HAP-1 (cell line): ENCODE measurements around the gene SH3TC1.
A peak's percentile ranks its signal among the peaks of the same experiment; 100 is the strongest.

ENCODE experiments used
- DNase-seq, 2 experiments: peaks; one replicate each; pipeline ENCODE4 v3.0.0-alpha.2; 2016 to 2020; ENCODE audit warnings: low spot score in 2 of 2
- H3K27me3 ChIP-seq: fragments of 250-450 bp; sonication (Bioruptor Pico); 2 replicates; pipeline ENCODE4 v1.5.1; 2020; ENCODE audit warnings: low read depth, mild to moderate bottlenecking, moderate library complexity
- H3K36me3 ChIP-seq: fragments of 250-450 bp; sonication (Bioruptor Pico); replicated peaks from 2 replicates; pipeline ENCODE4 v1.5.1; 2020; ENCODE audit warnings: mild to moderate bottlenecking
- H3K4me1 ChIP-seq: fragments of 250-450 bp; sonication (Bioruptor Pico); 2 replicates; pipeline ENCODE4 v1.5.1; 2020; ENCODE audit warnings: mild to moderate bottlenecking
- H3K4me3 ChIP-seq: fragments of 250-450 bp; sonication (Bioruptor Pico); 2 replicates; pipeline ENCODE4 v1.5.1; 2020; ENCODE audit warnings: mild to moderate bottlenecking, moderate library complexity
- H3K9me3 ChIP-seq: fragments of 250-450 bp; sonication (Bioruptor Pico); 2 replicates; pipeline ENCODE4 v1.5.1; 2020; ENCODE audit warnings: mild to moderate bottlenecking, moderate library complexity
- in situ Hi-C: fragments of 300-500 bp; cut with MboI; formaldehyde crosslinking; loops from 3 replicates; pipeline ENCODE4 v1.14.3; 2020; ENCODE audit warnings: low sequenced_read_pairs, inconsistent platforms, mixed read lengths

The SH3TC1 gene

DNA sequence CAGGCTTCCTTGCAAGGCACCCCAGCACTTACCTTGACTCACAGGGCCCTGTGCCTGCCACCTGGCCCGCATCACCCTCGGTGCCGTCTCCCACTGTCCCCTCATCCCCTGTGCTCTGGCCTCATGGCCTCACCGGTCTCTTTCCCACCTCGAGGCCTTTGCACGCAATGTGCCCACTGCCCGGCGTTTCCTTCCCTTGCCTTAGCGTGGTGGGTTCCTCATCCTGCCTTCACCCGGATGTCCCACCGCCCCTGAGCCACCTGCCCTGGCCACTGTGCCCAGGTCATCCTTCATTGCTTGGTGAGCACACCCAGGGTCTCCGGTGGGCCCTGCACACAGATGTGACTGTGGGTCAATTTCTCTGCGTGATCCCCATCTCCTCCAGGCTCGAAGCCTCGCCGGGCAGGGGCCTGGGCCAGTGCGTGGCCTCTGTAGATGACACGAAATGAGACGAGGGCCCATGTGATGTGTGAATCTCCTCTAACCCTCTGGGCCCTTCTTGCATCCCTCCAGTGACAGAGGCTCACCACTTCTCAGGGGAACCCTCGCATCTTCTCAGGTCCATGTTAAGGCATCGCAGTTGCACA, 75.1 kb downstream of the SH3TC1 start:
- in situ Hi-C loops = no loop called here
- H3K27me3 ChIP-seq = no peaks in the 10 kb centered on the region
- no peak for DNase-seq
- no peak overlapping the region for H3K4me3 ChIP-seq
- peaks cover 5% of the 10 kb centered on the region for H3K4me1 ChIP-seq
- no peaks in the 10 kb centered on the region for H3K36me3 ChIP-seq
- no peaks in the 10 kb centered on the region for H3K9me3 ChIP-seq

DNA sequence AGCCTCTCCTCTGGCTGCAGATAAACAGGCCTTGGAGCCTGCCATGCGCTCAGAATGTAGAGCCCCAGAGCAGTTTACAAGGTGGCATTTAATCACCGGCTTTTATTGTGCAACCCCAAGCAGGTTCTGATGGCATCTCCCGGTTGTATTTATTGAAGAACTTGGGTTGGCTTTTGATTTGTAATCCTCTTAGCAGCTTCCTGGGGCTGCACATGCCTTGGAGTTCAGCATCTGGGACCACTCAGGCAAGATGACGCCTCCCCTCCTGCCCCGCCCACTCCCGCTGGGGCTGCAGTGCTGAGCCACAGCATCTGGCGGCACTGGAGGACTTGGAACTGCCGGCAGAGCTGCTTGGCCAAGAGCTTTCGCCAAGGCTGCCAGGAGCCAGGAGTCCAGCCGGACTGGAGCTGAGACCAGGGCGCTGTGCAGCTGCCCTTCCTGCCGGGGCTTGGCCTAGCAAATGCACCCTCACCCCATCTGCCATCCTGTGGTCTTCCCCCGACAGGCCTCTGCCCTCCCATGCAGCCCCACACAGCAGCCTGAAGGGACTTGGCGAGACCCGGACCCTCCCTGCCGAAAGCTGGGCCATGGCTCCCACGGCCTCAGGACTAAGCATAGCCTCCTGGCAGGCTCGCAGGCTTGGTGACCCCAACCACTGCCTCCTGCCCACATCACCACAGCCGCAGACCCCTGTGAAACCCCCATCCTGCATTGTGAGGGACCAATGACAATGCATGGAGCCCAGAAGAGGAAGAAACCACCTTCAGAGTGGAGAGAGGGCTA, 75.9 kb downstream of the SH3TC1 start:
- no peaks in the 10 kb centered on the region for H3K36me3 ChIP-seq
- peak in 1 of 2 experiments; percentile 62 for DNase-seq
- in situ Hi-C loops = no loop called here
- no peaks in the 10 kb centered on the region for H3K9me3 ChIP-seq
- no peaks in the 10 kb centered on the region for H3K27me3 ChIP-seq
- 0 out of 2 replicates have a peak, but pooled peaks cover 3% of the 10 kb centered on the region for H3K4me1 ChIP-seq
- H3K4me3 ChIP-seq = no peak overlapping the region

DNA sequence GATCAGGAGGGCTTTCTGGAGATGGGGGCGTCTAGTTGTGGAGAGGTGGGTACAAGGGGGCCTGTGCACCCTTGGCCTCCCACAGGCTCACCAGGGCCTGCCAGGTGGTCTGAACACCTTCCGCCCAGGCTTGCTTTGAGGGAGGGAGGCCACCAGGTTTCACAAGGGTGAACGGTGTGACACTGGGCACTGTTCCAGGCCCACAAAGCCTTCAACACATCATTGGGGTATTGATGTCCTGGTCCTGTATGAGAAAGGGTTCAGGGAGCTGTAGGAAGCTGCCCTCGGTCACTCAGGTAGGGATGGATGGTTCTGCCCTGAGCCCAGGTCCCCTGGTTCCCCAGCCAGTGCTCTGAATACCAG, 76.4 kb downstream of the SH3TC1 start:
- in situ Hi-C loops = no loop called here
- no peaks in the 10 kb centered on the region for H3K9me3 ChIP-seq
- DNase-seq = no peak
- H3K4me1 ChIP-seq = no peaks in the 10 kb centered on the region
- no peaks in the 10 kb centered on the region for H3K27me3 ChIP-seq
- no peak overlapping the region for H3K4me3 ChIP-seq
- no peaks in the 10 kb centered on the region for H3K36me3 ChIP-seq

DNA sequence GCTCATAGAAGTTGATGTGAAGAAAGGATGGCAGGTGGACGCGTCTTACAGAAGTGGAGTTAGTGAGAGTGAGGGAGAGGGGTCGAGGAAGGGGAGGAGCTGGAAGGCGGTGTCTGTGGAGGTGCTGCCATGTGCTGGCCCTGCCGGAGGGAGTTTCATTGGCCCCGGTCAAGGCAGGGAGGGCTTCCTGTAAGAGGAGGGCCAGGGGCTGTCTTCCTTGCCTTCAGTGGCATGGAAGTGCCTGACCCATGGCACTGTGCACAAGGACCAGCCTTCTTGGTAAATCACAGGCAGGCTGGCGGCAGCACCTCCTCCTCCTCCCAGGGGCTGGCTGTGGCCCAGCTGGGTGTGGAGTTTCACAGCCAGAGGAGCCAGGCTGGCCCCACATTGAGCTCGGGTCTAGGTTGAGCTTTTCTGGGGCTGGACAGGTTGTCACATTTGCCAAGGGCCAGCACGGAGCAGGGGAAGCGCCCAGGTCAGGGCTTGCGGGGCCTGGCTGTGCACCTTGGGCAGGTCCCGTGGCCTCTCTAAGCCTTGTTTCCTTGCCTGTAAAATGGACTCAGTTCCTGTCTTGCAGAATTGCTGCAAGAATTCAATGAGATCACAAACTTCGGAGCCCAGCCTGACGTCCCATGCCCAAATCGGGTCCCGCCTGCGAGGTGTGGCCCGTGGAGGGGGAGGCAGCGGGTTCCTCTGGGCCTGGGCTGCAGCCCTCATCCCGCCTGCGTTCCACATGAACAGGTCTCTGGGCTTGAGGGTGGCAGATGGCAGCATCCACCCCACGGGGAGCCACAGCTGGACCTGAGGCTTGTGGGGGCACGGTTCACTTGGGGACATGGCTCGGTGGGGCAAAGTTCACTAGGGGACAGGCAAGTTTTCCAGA, 77.5 kb downstream of the SH3TC1 start:
- Histone ChIP-seq H3K36me3 (no peaks in the 10 kb centered on the region), H3K27me3 (no peaks in the 10 kb centered on the region), H3K4me1 (no peaks in the 10 kb centered on the region), H3K9me3 (no peaks in the 10 kb centered on the region), H3K4me3 (no peak overlapping the region)
- in situ Hi-C loops = no loop called here
- no peak for DNase-seq

DNA sequence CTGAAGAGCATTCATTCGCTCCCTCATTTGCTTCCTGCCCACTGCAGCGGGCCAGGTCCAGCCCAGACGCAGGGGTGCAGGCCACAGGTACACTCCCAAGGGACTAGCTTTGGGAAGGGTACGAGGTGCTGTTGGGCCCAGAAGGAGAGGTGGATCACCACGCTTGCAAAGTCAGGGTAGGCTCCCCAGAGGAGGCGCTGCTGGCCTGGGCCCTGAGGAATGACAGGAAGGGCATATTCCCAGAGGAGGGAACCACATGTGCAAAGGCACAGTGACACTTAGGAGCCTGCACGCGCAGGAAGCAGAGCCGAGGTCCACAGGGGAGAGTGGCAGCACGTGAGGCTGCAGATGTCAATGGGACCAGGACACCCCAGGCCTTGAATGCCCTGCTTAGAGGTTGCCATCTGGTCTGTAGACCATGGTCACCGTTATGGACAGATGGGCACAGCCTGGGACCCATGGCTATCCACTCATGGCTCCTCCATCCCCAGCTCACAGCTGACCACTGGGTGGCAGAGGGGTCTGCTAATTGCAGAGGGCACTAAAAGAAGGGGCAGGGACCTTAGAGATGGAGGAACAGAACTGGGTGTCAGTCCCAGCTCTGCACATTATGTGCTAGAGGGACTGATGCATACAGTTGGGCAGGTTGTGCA, 78.4 kb downstream of the SH3TC1 start:
- DNase-seq = no peak
- H3K27me3 ChIP-seq = no peaks in the 10 kb centered on the region
- in situ Hi-C loops = no loop called here
- no peaks in the 10 kb centered on the region for H3K4me1 ChIP-seq
- no peaks in the 10 kb centered on the region for H3K9me3 ChIP-seq
- no peak overlapping the region for H3K4me3 ChIP-seq
- no peaks in the 10 kb centered on the region for H3K36me3 ChIP-seq

DNA sequence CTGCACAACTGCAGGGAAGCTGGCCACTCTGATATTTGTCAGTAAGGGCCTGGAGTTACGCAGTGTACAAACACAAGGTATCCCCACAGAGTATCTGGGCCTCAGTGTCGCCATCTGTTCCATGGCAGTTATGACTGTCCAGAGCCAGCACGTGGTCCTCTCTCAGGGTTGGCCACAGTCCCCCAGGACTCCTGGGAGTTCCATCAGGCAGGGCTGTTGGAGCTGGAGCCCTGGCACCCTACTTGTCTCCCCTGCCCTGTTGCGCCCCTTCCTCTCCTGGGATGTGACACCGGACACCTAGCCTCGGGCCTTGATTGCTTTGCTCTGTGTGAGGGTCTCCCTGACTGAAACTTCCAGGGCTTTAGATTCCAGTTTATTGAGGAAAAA, 78.9 kb downstream of the SH3TC1 start:
- no peak for DNase-seq
- no peak overlapping the region for H3K4me3 ChIP-seq
- in situ Hi-C loops = no loop called here

DNA sequence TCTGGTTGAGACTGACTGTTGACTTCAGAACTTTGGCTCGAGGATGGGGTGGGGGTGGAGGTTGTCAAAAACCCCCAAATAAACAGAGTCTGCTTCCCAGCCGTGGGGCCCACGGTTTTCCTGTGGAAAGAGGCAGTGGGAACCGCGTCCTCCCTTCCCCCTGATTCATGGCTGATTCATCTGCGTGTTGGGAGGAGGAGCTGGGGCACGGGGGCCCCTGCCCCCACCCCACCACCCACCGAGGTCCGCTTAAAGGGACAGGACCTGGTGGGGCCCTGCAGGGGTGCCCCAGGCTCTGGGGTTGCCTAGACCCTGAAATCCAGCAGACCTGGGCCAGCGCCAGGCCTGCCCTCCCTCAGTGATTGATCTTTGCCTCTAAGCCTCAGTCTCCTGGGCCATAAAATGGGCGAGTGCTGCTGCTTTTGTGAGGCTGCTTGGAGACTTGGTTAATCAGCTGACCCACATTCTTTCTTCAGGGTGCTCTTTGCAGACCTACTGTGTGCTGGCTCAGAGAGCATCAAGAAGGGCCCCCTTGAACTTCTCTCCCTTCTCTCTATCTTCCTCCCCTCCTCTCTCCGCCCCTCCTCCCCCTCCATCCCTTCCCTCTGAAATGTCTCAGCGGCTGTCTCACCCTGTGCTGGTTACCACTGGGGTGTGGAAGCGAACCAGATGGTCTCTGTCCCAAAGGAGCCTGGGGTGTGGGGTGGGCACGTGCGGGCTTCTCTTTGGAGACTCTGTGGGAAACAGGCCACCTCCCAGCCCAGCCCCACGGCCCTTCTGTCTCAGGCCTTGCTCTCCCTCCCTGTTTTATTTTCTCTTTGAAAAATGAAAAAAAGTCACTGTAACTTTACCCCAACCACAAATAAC, 79.6 kb downstream of the SH3TC1 start:
- H3K36me3 ChIP-seq = no peaks in the 10 kb centered on the region
- no peak for DNase-seq
- in situ Hi-C loops = no loop called here

More for the DNA sequence above, 78.9 kb downstream of the SH3TC1 start:
- Histone ChIP-seq H3K4me1 (no peaks in the 10 kb centered on the region), H3K36me3 (no peaks in the 10 kb centered on the region), H3K27me3 (no peaks in the 10 kb centered on the region), H3K9me3 (no peaks in the 10 kb centered on the region)

DNA sequence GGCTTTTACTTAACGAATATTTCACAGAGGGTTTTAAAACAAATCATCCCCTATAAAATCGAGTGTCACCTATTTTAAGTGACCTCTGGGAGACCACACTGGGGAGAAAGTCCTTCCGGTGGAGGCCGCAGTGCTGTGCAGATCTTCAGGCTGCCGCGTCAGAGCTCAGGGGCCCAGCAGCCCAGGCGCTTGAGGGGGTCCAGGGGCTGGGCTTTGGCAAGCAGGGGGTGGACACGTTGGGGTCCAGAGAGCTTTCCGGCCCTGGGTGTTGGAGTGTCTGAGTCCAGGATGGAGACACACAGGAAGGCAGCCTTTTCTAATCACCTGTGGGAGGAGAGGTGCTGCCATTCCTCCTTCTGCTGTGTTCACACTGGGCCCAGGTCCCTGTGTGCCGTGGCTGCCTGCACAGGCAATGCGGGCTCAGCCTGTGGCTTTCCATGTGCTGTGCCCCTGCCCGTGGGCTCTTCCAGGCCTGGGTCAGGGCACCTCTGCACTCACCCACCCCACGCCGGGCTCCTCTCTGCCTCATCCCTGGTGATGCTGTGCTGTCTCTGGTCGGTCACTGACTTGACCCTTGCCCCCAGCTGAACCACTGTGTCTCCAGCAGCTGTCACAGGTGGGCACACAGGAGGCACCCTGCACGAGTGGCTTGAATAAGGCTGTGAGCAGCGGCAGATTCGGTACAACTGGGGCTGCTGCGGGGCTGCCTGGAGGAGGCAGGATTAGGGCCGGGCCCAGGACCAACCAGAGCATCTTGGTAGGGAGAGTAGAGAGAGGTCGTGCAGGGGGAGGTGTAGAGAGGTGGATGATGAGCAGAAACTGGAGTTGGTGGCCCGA, 80.4 kb downstream of the SH3TC1 start:
- no peak for DNase-seq
- in situ Hi-C loops = no loop called here
- no peaks in the 10 kb centered on the region for H3K36me3 ChIP-seq
- H3K4me1 ChIP-seq = no peaks in the 10 kb centered on the region
- no peak overlapping the region for H3K4me3 ChIP-seq
- no peaks in the 10 kb centered on the region for H3K27me3 ChIP-seq
- H3K9me3 ChIP-seq = no peaks in the 10 kb centered on the region

More for the DNA sequence above, 79.6 kb downstream of the SH3TC1 start:
- no peaks in the 10 kb centered on the region for H3K27me3 ChIP-seq
- H3K9me3 ChIP-seq = no peaks in the 10 kb centered on the region
- no peak overlapping the region for H3K4me3 ChIP-seq
- no peaks in the 10 kb centered on the region for H3K4me1 ChIP-seq

DNA sequence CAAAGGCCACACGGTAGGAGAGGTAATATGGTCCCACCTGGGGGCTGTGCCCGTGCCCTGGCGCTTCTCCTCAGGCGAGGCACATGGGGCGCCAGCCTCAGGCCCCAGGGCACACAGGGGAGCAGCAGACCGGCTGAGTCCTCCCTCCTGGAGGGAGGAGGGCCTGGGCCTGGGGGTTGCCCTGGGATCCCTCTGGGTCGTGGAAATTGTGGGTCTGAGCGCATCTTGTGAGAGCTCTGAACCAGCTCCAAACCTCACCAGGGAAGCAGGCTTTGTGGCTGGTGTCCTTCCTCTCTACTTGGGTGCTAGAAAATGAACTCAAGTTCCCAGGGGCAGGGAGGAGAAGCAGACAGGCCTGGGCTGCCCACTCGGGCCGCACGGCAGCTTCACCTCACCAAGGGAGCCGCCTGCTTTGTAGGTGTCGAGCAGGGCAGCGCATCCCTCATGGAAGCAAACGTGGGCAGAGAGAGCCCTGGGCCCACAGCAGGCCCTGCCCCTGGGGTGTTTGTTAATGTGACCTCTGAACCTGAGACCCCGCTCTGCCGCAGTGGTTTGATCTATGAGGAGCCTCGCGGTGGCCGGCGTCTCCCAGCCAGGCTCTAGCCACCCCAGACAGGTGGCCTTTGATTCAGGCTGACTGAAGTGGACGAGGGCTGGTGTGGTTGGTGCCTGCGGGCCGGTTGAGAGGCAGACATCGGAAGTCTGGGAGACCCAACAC, 81.2 kb downstream of the SH3TC1 start:
- in situ Hi-C loops = no loop called here
- Histone ChIP-seq H3K9me3 (no peaks in the 10 kb centered on the region), H3K27me3 (no peaks in the 10 kb centered on the region), H3K36me3 (no peaks in the 10 kb centered on the region), H3K4me3 (no peak overlapping the region), H3K4me1 (no peaks in the 10 kb centered on the region)
- DNase-seq = no peak

DNA sequence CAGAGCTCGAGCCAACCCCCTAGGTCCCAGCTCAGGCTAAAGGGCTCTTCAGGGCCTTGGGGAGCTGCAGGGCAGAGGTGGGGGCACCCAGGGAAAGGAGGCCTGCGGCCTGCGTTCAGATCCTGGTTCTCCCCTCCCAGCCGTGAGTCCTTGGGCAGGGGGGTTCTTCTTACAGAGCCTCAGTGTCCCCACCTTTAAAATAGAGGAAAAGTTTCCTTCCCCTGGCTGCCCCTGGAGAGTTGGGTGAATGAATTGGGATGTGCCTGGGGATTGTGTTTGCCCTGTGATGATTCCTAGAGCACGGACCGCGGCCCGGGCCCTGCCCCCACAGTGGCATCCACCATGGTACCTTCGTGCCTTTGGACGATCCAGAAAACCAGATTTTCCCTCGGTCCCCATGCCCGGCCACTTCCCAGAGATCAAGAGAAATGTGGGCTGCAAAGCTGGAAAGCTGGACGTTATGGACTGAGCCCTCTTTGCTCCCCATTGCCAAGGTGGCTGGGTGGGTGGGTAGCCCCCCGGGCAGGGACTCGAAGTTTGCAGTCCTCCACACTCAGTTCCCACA, 81.9 kb downstream of the SH3TC1 start:
- in situ Hi-C loops = no loop called here

DNA sequence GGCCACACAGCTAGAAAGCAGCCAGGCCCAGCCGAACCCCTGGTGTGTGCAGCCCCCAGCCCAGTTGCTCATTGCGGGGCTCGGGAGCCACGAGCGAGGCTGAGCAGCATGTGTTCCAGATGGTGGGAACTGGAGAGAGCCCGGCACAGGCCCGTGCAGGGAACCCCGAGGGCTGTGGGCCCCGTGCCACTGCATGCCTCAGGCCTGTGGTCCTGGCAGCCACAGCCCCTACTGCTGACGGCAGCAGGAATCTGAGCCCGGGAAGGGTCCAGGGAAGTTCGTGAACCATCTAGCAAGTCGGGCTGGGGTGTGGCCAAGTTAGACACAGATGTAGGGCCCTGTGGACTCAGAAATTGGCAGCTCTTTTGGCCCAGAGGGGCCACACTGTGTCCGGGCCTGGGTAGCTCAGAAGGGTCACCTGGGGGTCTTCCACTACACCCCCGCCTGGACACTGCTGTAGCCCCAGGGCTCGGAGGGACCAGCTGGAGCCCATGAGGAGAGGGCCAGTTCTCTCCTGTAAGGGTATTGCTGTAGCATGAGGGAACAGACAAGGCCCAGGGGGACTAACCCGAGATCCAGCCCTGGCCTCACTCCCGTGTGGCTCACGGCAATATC, 82.5 kb downstream of the SH3TC1 start:
- Histone ChIP-seq H3K4me1 (no peaks in the 10 kb centered on the region), H3K9me3 (no peaks in the 10 kb centered on the region), H3K36me3 (no peaks in the 10 kb centered on the region), H3K27me3 (no peaks in the 10 kb centered on the region), H3K4me3 (no peak overlapping the region)
- in situ Hi-C loops = no loop called here
- DNase-seq = no peak

More for the DNA sequence above, 81.9 kb downstream of the SH3TC1 start:
- H3K4me1 ChIP-seq = no peaks in the 10 kb centered on the region
- H3K4me3 ChIP-seq = no peak overlapping the region
- H3K36me3 ChIP-seq = no peaks in the 10 kb centered on the region
- no peaks in the 10 kb centered on the region for H3K27me3 ChIP-seq
- H3K9me3 ChIP-seq = no peaks in the 10 kb centered on the region
- DNase-seq = no peak
